ENCODE data around the gene TBC1D9B. TPM values are rescaled to one million over a fixed set of nuclear protein-coding genes. Genes with fewer than 3 reads are reported as not detected.
A peak's percentile ranks its signal among the peaks of the same experiment; 100 is the strongest.

TBC1D9B gene
- total and polyA plus RNA-seq, 2 of the 13 experiments (the other 11 are each of a cell fraction or from before 2014, with no cell fraction given): 35.0 to 50.0 TPM

DNA sequence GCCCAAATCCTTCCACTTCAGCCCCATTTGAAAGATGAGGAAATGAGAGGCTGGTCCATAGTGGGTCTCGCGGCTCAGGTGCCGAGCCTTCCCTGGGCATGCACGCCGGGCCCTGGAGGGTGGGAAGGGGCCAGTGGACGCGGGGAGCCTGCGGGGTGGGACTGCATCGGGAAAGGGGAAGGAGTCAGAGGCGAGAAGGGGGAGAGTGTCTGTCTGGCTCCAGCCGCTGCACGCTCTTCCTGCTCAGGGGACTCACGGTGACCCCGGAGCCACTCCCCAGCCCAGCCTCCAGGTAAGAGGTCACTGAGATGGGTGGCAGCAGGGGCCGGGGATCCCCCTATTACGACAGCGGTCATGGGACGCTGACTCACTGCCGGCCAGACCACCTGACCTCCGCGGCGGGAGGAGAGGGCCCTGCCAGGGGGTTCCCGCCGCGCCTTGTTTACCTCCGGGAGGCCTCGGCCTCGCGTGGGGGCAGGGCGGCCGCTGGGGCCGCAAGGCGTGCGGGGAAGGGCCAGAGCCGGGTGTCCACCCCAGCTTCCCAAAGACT is 88.9 kb downstream of the TBC1D9B start (continued):
- peak; percentile 15 for TF ChIP-seq CBX1 (IDR thresholded peaks at IDR 0.05; ENCODE audit: low read depth)
- peak; percentile 20 for TF ChIP-seq RAD21 (CRISPR knock-in tag; IDR thresholded peaks at IDR 0.05)
- no peak for TF ChIP-seq SOX6 (IDR thresholded peaks at IDR 0.05)
- peak; percentile 74 for TF ChIP-seq SOX6 (CRISPR knock-in tag; IDR thresholded peaks at IDR 0.05)
- peak; percentile 64; the same call in 2 of the 3 replicates for TF ChIP-seq MXI1 (IDR thresholded peaks at IDR 0.05; ENCODE audit: borderline replicate concordance, low read depth, low read length)
- TF ChIP-seq SNRNP70 (IDR thresholded peaks at IDR 0.05; ENCODE audit: low read depth, low read length): no peak
- peak; percentile 38; the same call in 1 of the 2 replicates for TF ChIP-seq ZNF747 (CRISPR knock-in tag; IDR thresholded peaks at IDR 0.05; ENCODE audit: borderline replicate concordance)
- peak; percentile 91; the same call in 1 of the 2 replicates for TF ChIP-seq ZNF749 (CRISPR knock-in tag; IDR thresholded peaks at IDR 0.05; ENCODE audit: borderline replicate concordance)
- TF ChIP-seq SKI (IDR thresholded peaks at IDR 0.05; ENCODE audit: partially characterized antibody): peak; percentile 93
- TF ChIP-seq, protein P1, sequence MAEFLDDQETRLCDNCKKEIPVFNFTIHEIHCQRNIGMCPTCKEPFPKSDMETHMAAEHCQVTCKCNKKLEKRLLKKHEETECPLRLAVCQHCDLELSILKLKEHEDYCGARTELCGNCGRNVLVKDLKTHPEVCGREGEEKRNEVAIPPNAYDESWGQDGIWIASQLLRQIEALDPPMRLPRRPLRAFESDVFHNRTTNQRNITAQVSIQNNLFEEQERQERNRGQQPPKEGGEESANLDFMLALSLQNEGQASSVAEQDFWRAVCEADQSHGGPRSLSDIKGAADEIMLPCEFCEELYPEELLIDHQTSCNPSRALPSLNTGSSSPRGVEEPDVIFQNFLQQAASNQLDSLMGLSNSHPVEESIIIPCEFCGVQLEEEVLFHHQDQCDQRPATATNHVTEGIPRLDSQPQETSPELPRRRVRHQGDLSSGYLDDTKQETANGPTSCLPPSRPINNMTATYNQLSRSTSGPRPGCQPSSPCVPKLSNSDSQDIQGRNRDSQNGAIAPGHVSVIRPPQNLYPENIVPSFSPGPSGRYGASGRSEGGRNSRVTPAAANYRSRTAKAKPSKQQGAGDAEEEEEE (CRISPR knock-in tag; IDR thresholded peaks at IDR 0.05; ENCODE audit: borderline replicate concordance): peak; percentile 77; the same call in 1 of the 2 replicates

Data from HepG2 (cell line).